ENCODE data around the gene SCYL2.

- TF ChIP-seq CTCF (IDR thresholded peaks at IDR 0.05), result no peak
- TF ChIP-seq POLR2A (IDR thresholded peaks at IDR 0.05), result no peak
These were observed 47.5 kb upstream of the SCYL2 start for GRCh38 chr12:100219328-100220109.

Measured in thyroid gland (tissue), 4 donors.